Esophagus squamous epithelium (tissue), 5 donors: ENCODE results near the gene IDE. TPM values are rescaled to one million over a fixed set of nuclear protein-coding genes. Genes with fewer than 3 reads are reported as not detected.

Source experiments
- DNase-seq: peaks from one replicate; lab custom pipeline; 2025; lab: John Stamatoyannopoulos, UW
- H3K27ac ChIP-seq, 4 donors: fragments of 200-600 bp; sonication (generic); one replicate each; pipeline ENCODE4 v1.5.1; 2016 to 2019; ENCODE audit warnings: mild to moderate bottlenecking in 1 of 4
- H3K27me3 ChIP-seq, 4 donors: fragments of 200-600 bp; sonication (generic); 1 replicate in 3 of 4; 2 replicates in 1 of 4; pipeline versions ENCODE4 v1.5.1 to v1.6.0; 2017 to 2021; ENCODE audit warnings: antibody characterized with exemption in 1 of 4
- H3K36me3 ChIP-seq, 3 donors: fragments of 200-600 bp; sonication (generic); one replicate each; pipeline ENCODE4 v1.5.1; 2016 to 2019
- H3K4me1 ChIP-seq, 3 donors: fragments of 200-600 bp; sonication (generic); one replicate each; pipeline ENCODE4 v1.5.1; 2017 to 2019
- H3K4me3 ChIP-seq, 4 donors: fragments of 200-600 bp; sonication (generic); 1 replicate in 3 of 4; 2 replicates in 1 of 4; pipeline ENCODE4 v1.5.1; 2016 to 2019; ENCODE audit warnings: mild to moderate bottlenecking in 2 of 4, moderate library complexity in 1 of 4
- H3K9me3 ChIP-seq, 3 donors: fragments of 200-600 bp; sonication (generic); one replicate each; pipeline ENCODE4 v1.5.1; 2016 to 2019
- POLR2A ChIP-seq, 4 donors: fragments of 450-650 bp; IDR thresholded peaks; one replicate each; pipeline ENCODE4 v1.6.1; 2017; ENCODE audit warnings: antibody characterized with exemption in 4 of 4, mild to moderate bottlenecking in 4 of 4, moderate library complexity in 3 of 4
- WGBS, 2 donors: methylation state at CpG; one replicate each; pipeline ENCODE4 v1.1.5; 2018; 5-methylcytosine and 5-hydroxymethylcytosine counted together
- intact Hi-C: fragments of 100-400 bp; cut with DNase I; formaldehyde crosslinking; loops from one replicate; pipeline ENCODE4 v1.15.0; 2022
- total RNA-seq, 4 donors: library from RNA; depleted of rRNA; stranded (reverse); fragments of >200 nt; gene quantifications; one replicate each; pipeline ENCODE4 v1.1.0, GENCODE V29; 2016
- TF ChIP-seq, protein P1 (sequence below), 6 experiments: fragments of 450-650 bp in 4 of 6; fragments of 200-600 bp in 2 of 6; sonication (generic) in 2 of 6; IDR thresholded peaks; one replicate each; pipeline ENCODE4 v1.5.1; 2016 to 2019; ENCODE audit warnings: antibody characterized with exemption in 6 of 6, mild to moderate bottlenecking in 4 of 6, moderate library complexity in 4 of 6
- donor health status: DM: yes; HTN: yes; CAD: no.

Gene IDE
- total RNA-seq, 4 donors from 2014 or later = 26.7 to 36.8 (median 29.5) TPM

GRCh38 chr10:92502296-92502808, 71.5 kb downstream of the IDE start:
- H3K27ac ChIP-seq = no peak overlapping the region
- H3K9me3 ChIP-seq = no peaks in the 10 kb centered on the region
- peaks cover 0 to 97% (median 0%) of the 10 kb centered on the region in 3 donors for H3K36me3 ChIP-seq
- TF ChIP-seq POLR2A (IDR thresholded peaks at IDR 0.05) = no peak
- TF ChIP-seq, protein P1, sequence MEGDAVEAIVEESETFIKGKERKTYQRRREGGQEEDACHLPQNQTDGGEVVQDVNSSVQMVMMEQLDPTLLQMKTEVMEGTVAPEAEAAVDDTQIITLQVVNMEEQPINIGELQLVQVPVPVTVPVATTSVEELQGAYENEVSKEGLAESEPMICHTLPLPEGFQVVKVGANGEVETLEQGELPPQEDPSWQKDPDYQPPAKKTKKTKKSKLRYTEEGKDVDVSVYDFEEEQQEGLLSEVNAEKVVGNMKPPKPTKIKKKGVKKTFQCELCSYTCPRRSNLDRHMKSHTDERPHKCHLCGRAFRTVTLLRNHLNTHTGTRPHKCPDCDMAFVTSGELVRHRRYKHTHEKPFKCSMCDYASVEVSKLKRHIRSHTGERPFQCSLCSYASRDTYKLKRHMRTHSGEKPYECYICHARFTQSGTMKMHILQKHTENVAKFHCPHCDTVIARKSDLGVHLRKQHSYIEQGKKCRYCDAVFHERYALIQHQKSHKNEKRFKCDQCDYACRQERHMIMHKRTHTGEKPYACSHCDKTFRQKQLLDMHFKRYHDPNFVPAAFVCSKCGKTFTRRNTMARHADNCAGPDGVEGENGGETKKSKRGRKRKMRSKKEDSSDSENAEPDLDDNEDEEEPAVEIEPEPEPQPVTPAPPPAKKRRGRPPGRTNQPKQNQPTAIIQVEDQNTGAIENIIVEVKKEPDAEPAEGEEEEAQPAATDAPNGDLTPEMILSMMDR (IDR thresholded peaks at IDR 0.05) = no peak
- intact Hi-C loops = no loop called here
- no peaks in the 10 kb centered on the region for H3K4me1 ChIP-seq
- no peak for DNase-seq
- no peaks in the 10 kb centered on the region for H3K27me3 ChIP-seq
- WGBS, 2 donors = 81 to 88% methylated on average over 5 of the region's 5 CpGs
- H3K4me3 ChIP-seq = no peak overlapping the region

GRCh38 chr10:92493362-92493761, 80.5 kb downstream of the IDE start:
- H3K4me3 ChIP-seq = no peak overlapping the region
- 80 to 96% methylated on average over 1 of the region's 1 CpG for WGBS, 2 donors
- H3K27ac ChIP-seq = no peak overlapping the region
- intact Hi-C loops = no loop called here
- no peaks in the 10 kb centered on the region for H3K9me3 ChIP-seq
- no peak for DNase-seq
- peaks cover 0 to 18% (median 0%) of the 10 kb centered on the region in 3 donors for H3K4me1 ChIP-seq
- H3K27me3 ChIP-seq = no peaks in the 10 kb centered on the region
- peaks cover 0 to 56% (median 15%) of the 10 kb centered on the region in 3 donors for H3K36me3 ChIP-seq
- no peak for TF ChIP-seq POLR2A (IDR thresholded peaks at IDR 0.05)
- TF ChIP-seq, protein P1 (IDR thresholded peaks at IDR 0.05) = no peak

GRCh38 chr10:92492748-92493240, 81.1 kb downstream of the IDE start:
- intact Hi-C loops = no loop called here
- Histone ChIP-seq H3K4me3 (no peak overlapping the region), H3K4me1 (peaks cover 0 to 18% (median 0%) of the 10 kb centered on the region in 3 donors), H3K36me3 (peaks cover 0 to 56% (median 15%) of the 10 kb centered on the region in 3 donors), H3K9me3 (no peaks in the 10 kb centered on the region), H3K27me3 (no peaks in the 10 kb centered on the region), H3K27ac (no peak overlapping the region)
- 53 to 83% methylated on average over 6 of the region's 6 CpGs for WGBS, 2 donors
- TF ChIP-seq POLR2A (IDR thresholded peaks at IDR 0.05) = no peak
- TF ChIP-seq, protein P1 (IDR thresholded peaks at IDR 0.05) = no peak
- no peak for DNase-seq

- Histone ChIP-seq H3K9me3 (no peaks in the 10 kb centered on the region), H3K4me1 (peaks cover 0 to 18% (median 0%) of the 10 kb centered on the region in 3 donors), H3K36me3 (peaks cover 0 to 66% (median 16%) of the 10 kb centered on the region in 3 donors), H3K27ac (no peak overlapping the region), H3K27me3 (no peaks in the 10 kb centered on the region), H3K4me3 (no peak overlapping the region)
- DNase-seq = no peak
- intact Hi-C loops = no loop called here
- 70 to 73% methylated on average over 2 of the region's 2 CpGs for WGBS, 2 donors
- no peak for TF ChIP-seq POLR2A (IDR thresholded peaks at IDR 0.05)
- TF ChIP-seq, protein P1 (IDR thresholded peaks at IDR 0.05) = no peak
These were observed 83.5 kb downstream of the IDE start for GRCh38 chr10:92490387-92490786.

GRCh38 chr10:92486637-92487036, 87.3 kb downstream of the IDE start:
- H3K9me3 ChIP-seq = no peaks in the 10 kb centered on the region
- intact Hi-C loops = no loop called here
- H3K36me3 ChIP-seq = peaks cover 0 to 93% (median 26%) of the 10 kb centered on the region in 3 donors
- no peaks in the 10 kb centered on the region for H3K27me3 ChIP-seq
- H3K27ac ChIP-seq = no peak overlapping the region
- H3K4me3 ChIP-seq = no peak overlapping the region
- H3K4me1 ChIP-seq = no peaks in the 10 kb centered on the region
- DNase-seq = no peak
- TF ChIP-seq POLR2A (IDR thresholded peaks at IDR 0.05) = no peak
- TF ChIP-seq, protein P1 (IDR thresholded peaks at IDR 0.05) = no peak
